ENCODE results near the gene ZFP57.

DNA sequence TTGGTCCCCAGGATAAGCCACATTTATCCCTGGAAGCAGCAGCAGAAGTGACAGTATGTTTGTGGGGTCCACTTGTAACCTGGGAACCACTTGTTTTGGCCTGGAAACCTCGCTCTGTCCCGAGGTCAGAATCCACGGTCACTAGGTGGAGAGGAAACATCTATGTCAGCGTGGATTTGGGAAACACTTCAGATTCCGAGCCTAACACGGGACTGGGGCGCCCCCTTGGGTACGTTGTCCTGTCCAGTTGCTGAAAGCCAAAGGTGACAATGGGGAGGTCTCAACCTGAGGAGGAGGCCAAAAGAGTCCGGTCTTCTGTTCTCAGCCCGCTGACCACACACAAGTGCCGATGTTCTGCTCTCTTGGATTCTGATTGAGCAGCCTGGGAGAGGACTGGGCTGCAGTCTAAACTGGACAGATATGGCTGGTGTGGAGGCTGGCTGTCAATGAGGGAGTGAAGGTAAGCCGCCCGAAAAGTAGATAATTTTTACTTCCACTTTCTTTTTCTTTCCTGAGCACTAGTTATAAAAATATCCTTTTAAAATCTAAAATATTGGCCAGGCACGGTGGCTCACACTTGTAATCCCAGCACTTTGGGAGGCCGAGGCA lies 4.9 kb upstream of the ZFP57 start:
- TF ChIP-seq, protein P1, sequence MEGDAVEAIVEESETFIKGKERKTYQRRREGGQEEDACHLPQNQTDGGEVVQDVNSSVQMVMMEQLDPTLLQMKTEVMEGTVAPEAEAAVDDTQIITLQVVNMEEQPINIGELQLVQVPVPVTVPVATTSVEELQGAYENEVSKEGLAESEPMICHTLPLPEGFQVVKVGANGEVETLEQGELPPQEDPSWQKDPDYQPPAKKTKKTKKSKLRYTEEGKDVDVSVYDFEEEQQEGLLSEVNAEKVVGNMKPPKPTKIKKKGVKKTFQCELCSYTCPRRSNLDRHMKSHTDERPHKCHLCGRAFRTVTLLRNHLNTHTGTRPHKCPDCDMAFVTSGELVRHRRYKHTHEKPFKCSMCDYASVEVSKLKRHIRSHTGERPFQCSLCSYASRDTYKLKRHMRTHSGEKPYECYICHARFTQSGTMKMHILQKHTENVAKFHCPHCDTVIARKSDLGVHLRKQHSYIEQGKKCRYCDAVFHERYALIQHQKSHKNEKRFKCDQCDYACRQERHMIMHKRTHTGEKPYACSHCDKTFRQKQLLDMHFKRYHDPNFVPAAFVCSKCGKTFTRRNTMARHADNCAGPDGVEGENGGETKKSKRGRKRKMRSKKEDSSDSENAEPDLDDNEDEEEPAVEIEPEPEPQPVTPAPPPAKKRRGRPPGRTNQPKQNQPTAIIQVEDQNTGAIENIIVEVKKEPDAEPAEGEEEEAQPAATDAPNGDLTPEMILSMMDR (IDR thresholded peaks at IDR 0.05) = no peak
- TF ChIP-seq POLR2A (IDR thresholded peaks at IDR 0.05) = no peak
- TF ChIP-seq POLR2AphosphoS5 (IDR thresholded peaks at IDR 0.05) = no peak
